OCI-LY3 (cell line): Measurements from ENCODE around the gene YPEL5.
"Not testable (repeated sequence)": the region's sequence is repeated elsewhere in the genome, so short reads cannot be mapped to it uniquely, and the experiment has no call there.

Experiments
- EZH2phosphoT487 ChIP-seq: fragments of 200-600 bp; shearing (Covaris generic); IDR thresholded peaks from 2 replicates; pipeline ENCODE4 v1.6.1; 2018; ENCODE audit warnings: antibody characterized with exemption, mixed run types, low read depth
- TF ChIP-seq, protein P1 (sequence below): fragments of 200-600, 300-600 bp; sonication (generic); IDR thresholded peaks from 2 replicates; pipeline ENCODE4 v1.5.1; 2014; ENCODE audit warnings: antibody characterized with exemption, low read length, low read depth

- TF ChIP-seq, protein P1, sequence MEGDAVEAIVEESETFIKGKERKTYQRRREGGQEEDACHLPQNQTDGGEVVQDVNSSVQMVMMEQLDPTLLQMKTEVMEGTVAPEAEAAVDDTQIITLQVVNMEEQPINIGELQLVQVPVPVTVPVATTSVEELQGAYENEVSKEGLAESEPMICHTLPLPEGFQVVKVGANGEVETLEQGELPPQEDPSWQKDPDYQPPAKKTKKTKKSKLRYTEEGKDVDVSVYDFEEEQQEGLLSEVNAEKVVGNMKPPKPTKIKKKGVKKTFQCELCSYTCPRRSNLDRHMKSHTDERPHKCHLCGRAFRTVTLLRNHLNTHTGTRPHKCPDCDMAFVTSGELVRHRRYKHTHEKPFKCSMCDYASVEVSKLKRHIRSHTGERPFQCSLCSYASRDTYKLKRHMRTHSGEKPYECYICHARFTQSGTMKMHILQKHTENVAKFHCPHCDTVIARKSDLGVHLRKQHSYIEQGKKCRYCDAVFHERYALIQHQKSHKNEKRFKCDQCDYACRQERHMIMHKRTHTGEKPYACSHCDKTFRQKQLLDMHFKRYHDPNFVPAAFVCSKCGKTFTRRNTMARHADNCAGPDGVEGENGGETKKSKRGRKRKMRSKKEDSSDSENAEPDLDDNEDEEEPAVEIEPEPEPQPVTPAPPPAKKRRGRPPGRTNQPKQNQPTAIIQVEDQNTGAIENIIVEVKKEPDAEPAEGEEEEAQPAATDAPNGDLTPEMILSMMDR: not testable (repeated sequence)
- TF ChIP-seq EZH2phosphoT487: not testable (repeated sequence)
Observed at GRCh38 chr2:30144951-30145350, 1.9 kb upstream of the YPEL5 start.
